GM23248 (cell line): ENCODE results near the gene C9orf43.

Source experiments
- EZH2 ChIP-seq: fragments of 200-600 bp; sonication (generic); IDR thresholded peaks from 2 replicates; pipeline ENCODE4 v1.6.1; 2018; ENCODE audit warnings: antibody characterized with exemption, mild to moderate bottlenecking; ENCODE audit not compliant: insufficient read depth, poor library complexity, severe bottlenecking
- EZH2phosphoT487 ChIP-seq: fragments of 200-600 bp; sonication (generic); IDR thresholded peaks from 2 replicates; pipeline ENCODE4 v1.6.1; 2018; ENCODE audit warnings: antibody characterized with exemption, moderate library complexity, mild to moderate bottlenecking, low read depth; ENCODE audit not compliant: insufficient read depth

DNA sequence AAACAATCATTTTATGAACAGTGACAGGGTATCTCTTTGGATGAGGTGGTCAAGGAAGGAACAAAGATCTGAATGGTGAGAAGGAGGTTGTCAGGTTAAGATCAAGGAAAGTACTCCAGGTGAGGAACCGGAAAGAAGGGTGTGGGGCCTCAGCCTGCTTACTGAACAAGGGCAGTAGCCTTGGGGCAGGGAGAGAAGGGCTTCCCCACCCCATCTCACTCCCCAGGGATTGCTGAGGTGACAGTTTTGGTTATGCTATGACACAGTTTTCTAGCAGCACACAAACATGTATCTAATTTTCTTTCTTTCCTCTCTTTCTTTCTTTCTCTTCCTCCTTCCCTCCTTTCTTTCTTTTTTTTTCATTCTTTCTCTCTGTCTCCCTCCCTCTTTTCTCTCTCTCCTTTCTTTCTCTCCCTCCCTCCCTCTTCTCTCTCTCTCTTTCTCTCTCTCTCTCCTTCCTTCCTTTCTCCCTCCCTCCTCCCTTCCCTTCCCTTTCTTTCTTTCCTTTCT, 29.6 kb upstream of the C9orf43 start:
- TF ChIP-seq EZH2 (no peak), EZH2phosphoT487 (no peak)
